ENCODE results near the gene MFAP1.
A peak's percentile ranks its signal among the peaks of the same experiment; 100 is the strongest.

The MFAP1 gene

GRCh38 chr15:43775411-43775965, 49.0 kb downstream of the MFAP1 start:
- DNase-seq, result no peak

GRCh38 chr15:43774062-43774461, 50.4 kb downstream of the MFAP1 start:
- DNase-seq, result no peak

- no peak for DNase-seq
These were observed 51.9 kb downstream of the MFAP1 start for GRCh38 chr15:43772624-43773023.

- no peak for DNase-seq
These were observed 52.7 kb downstream of the MFAP1 start for GRCh38 chr15:43771816-43772215.

- peak; percentile 34 for DNase-seq
These were observed 54.8 kb downstream of the MFAP1 start for GRCh38 chr15:43769584-43770228.

GRCh38 chr15:43763819-43764446, 60.6 kb downstream of the MFAP1 start:
- DNase-seq, result no peak

- DNase-seq, result no peak
These were observed 61.7 kb downstream of the MFAP1 start for GRCh38 chr15:43762824-43763223.

All from activated CD4-positive, alpha-beta T cell treated with anti-CD3 and anti-CD28 coated beads for 1 hour (primary cell).